ENCODE data around the gene TMEM183A.

Gene TMEM183A

GRCh38 chr1:203006948-203007871 is at the start of gene TMEM183A:
Gene TMEM183A (plus strand): TSS chr1:203007374. CDS start chr1:203007466, 92 bp downstream.
- TF ChIP-seq CTCF (IDR thresholded peaks at IDR 0.05; ENCODE audit: insufficient read depth, low read depth, low read length, missing control alignments) = no peak
- peak; percentile 99 for DNase-seq (ENCODE audit: low read depth)
- H3K4me3 ChIP-seq (ENCODE audit: low read depth, low read length) = peak within 1 kb of the TSS; percentile 81

GRCh38 chr1:202957733-202958543 is 49.2 kb upstream of the TMEM183A start, which contains the start of gene ADIPOR1:
Gene ADIPOR1 (minus strand): TSS chr1:202958312. CDS start chr1:202951070, 7,242 bp downstream.
- peak; percentile 14 for TF ChIP-seq CTCF (IDR thresholded peaks at IDR 0.05; ENCODE audit: insufficient read depth, low read depth, low read length, missing control alignments)
- DNase-seq (ENCODE audit: low read depth) = peak; percentile 92
- H3K4me3 ChIP-seq (ENCODE audit: low read depth, low read length) = peak within 1 kb of the TSS; percentile 72

- DNase-seq (ENCODE audit: low read depth) = peak; percentile 16
- TF ChIP-seq CTCF (IDR thresholded peaks at IDR 0.05; ENCODE audit: insufficient read depth, low read depth, low read length, missing control alignments) = no peak
- peak overlapping the region; percentile 64 for H3K4me3 ChIP-seq (ENCODE audit: low read depth, low read length)
Measured at GRCh38 chr1:202958544-202959275, 48.5 kb upstream of the TMEM183A start.

- no peak overlapping the region for H3K4me3 ChIP-seq (ENCODE audit: low read depth, low read length)
- DNase-seq (ENCODE audit: low read depth) = no peak
- no peak for TF ChIP-seq CTCF (IDR thresholded peaks at IDR 0.05; ENCODE audit: insufficient read depth, low read depth, low read length, missing control alignments)
Measured at GRCh38 chr1:202959276-202959620, 47.9 kb upstream of the TMEM183A start.

- no peak for DNase-seq (ENCODE audit: low read depth)
- TF ChIP-seq CTCF (IDR thresholded peaks at IDR 0.05; ENCODE audit: insufficient read depth, low read depth, low read length, missing control alignments) = no peak
- no peak overlapping the region for H3K4me3 ChIP-seq (ENCODE audit: low read depth, low read length)
Measured at GRCh38 chr1:202961220-202961880, 45.8 kb upstream of the TMEM183A start.

Measured in GM12865 (cell line).